ENCODE results near the gene BTG4.

Gene BTG4

GRCh38 chr11:111535281-111535680 is 23.1 kb upstream of the BTG4 start:
- DNase-seq = no peak

- DNase-seq = no peak
These were observed 20.2 kb upstream of the BTG4 start for GRCh38 chr11:111532365-111532709.

GRCh38 chr11:111531687-111532364 is 19.6 kb upstream of the BTG4 start:
- DNase-seq = no peak

- no peak for DNase-seq
These were observed 18.9 kb upstream of the BTG4 start for GRCh38 chr11:111531136-111531535.

- no peak for DNase-seq
These were observed 17.9 kb upstream of the BTG4 start for GRCh38 chr11:111530091-111530490.

GRCh38 chr11:111528557-111528956 is 16.4 kb upstream of the BTG4 start:
- no peak for DNase-seq

GRCh38 chr11:111527279-111527678 is 15.1 kb upstream of the BTG4 start:
- DNase-seq = no peak

- DNase-seq = no peak
These were observed 14.3 kb upstream of the BTG4 start for GRCh38 chr11:111526501-111526900.

GRCh38 chr11:111525456-111525855 is 13.3 kb upstream of the BTG4 start:
- no peak for DNase-seq

- DNase-seq = no peak
These were observed 11.9 kb upstream of the BTG4 start for GRCh38 chr11:111524056-111524455.

GRCh38 chr11:111523343-111523742 is 11.2 kb upstream of the BTG4 start:
- no peak for DNase-seq

GRCh38 chr11:111522426-111522825 is 10.2 kb upstream of the BTG4 start:
- DNase-seq = no peak

GRCh38 chr11:111521135-111521534 is 8.9 kb upstream of the BTG4 start:
- DNase-seq = no peak

- DNase-seq = no peak
These were observed 8.4 kb upstream of the BTG4 start for GRCh38 chr11:111520560-111520959.

GRCh38 chr11:111518668-111519067 is 6.5 kb upstream of the BTG4 start:
- no peak for DNase-seq

- DNase-seq = no peak
These were observed 3.4 kb upstream of the BTG4 start for GRCh38 chr11:111515591-111515990.

GRCh38 chr11:111514216-111515031 is 2.2 kb upstream of the BTG4 start, which contains the start of gene HOATZ:
TSS of gene HOATZ (plus strand) at chr11:111514778. CDS start at chr11:111514785, 7 bp downstream.
- DNase-seq = peak; percentile 33

- DNase-seq = no peak
These were observed 1.0 kb upstream of the BTG4 start for GRCh38 chr11:111513240-111513605.

GRCh38 chr11:111510311-111510710 is 1.9 kb downstream of the BTG4 start:
- DNase-seq = no peak

GRCh38 chr11:111502611-111503010 is 9.6 kb downstream of the BTG4 start:
- DNase-seq = no peak

- DNase-seq = no peak
These were observed 11.7 kb downstream of the BTG4 start for GRCh38 chr11:111500481-111500880.

GRCh38 chr11:111499483-111499882 is 12.7 kb downstream of the BTG4 start:
- no peak for DNase-seq

- DNase-seq = no peak
These were observed 18.1 kb downstream of the BTG4 start for GRCh38 chr11:111494040-111494439.

GRCh38 chr11:111490496-111490895 is 21.7 kb downstream of the BTG4 start:
- no peak for DNase-seq

GRCh38 chr11:111483431-111483830 is 28.8 kb downstream of the BTG4 start:
- no peak for DNase-seq
